ENCODE data around the gene TRPM4.
"Not testable (repeated sequence)": the region's sequence is repeated elsewhere in the genome, so short reads cannot be mapped to it uniquely, and the experiment has no call there.

The TRPM4 gene

DNA sequence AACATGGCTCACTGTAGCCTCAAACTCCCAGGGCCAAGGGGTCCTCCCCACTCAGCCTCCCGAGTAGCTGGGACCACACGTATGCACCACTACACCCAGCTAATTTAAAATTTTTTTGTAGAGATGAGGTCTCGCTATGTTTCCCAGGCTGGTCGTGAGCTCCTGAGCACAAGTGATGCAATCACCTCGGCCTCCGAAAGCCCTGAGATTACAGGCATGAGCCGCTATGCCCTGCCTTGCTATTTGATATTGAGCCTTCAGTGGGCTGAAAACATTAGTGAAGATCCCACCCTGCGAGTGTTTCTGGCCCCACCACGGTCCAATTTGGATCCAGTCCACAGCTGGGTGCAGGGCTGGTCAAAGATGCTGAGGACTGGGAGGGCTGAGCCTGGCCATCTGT, 65.9 kb downstream of the TRPM4 start:
- TF ChIP-seq CTCF (conservative IDR thresholded peaks at IDR 0.05; ENCODE audit: low read length): no peak
- H3K4me3 ChIP-seq (ENCODE audit: low read length): no peak overlapping the region
- DNase-seq (ENCODE audit: low read depth): no peak

- not testable (repeated sequence) for H3K4me3 ChIP-seq (ENCODE audit: low read length); DNase-seq (ENCODE audit: low read depth)
These were observed 66.8 kb downstream of the TRPM4 start for GRCh38 chr19:49224441-49224840.

DNA sequence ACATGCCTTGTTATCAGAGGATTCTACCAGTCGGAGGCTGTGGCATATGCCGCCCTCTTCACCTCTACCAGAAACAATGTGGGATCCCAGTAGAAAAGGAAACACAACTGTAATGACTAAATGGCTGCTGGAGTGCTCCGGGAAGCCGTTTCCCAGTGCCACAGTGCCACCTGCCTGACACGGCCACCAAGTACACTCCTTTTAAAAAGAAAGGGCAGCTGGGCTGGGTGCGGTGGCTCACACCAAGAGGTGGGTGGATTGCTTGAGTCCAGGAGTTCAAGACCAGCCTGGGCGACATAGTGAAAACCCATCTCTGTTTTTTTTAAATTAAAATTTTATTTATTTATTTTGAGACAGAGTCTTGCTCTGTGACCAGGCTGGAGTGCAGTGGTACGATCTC, 67.3 kb downstream of the TRPM4 start:
- H3K4me3 ChIP-seq (ENCODE audit: low read length): no peak overlapping the region
- TF ChIP-seq CTCF (conservative IDR thresholded peaks at IDR 0.05; ENCODE audit: low read length): peak; percentile 38
- DNase-seq (ENCODE audit: low read depth): peak; percentile 42

GRCh38 chr19:49229416-49229815, 71.8 kb downstream of the TRPM4 start:
- H3K4me3 ChIP-seq (ENCODE audit: low read length): no peak overlapping the region
- DNase-seq (ENCODE audit: low read depth): no peak
- TF ChIP-seq CTCF (conservative IDR thresholded peaks at IDR 0.05; ENCODE audit: low read length): no peak

DNA sequence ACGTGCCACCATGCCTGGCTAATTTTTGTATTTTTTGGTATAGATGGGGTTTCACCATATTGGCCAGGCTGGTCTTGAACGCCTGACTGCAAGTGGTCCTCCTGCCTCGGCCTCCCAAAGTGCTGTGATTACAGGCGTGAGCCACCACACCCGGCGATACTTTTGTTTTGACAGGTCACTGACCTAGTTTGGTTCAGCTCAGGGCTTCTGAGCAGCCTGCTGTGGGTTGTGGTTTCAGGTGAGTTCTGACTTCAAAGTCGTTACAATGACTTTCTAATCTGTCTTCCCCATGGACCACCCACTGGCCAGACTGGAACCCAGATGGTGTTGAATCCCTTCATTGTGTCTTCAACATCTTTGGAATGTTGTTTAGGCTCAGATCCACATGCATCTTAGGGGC, 73.8 kb downstream of the TRPM4 start:
- no peak overlapping the region for H3K4me3 ChIP-seq (ENCODE audit: low read length)
- no peak for DNase-seq (ENCODE audit: low read depth)
- TF ChIP-seq CTCF (conservative IDR thresholded peaks at IDR 0.05; ENCODE audit: low read length): no peak

GRCh38 chr19:49231804-49232203, 74.2 kb downstream of the TRPM4 start:
- TF ChIP-seq CTCF (conservative IDR thresholded peaks at IDR 0.05; ENCODE audit: low read length): no peak
- no peak for DNase-seq (ENCODE audit: low read depth)
- no peak overlapping the region for H3K4me3 ChIP-seq (ENCODE audit: low read length)

DNA sequence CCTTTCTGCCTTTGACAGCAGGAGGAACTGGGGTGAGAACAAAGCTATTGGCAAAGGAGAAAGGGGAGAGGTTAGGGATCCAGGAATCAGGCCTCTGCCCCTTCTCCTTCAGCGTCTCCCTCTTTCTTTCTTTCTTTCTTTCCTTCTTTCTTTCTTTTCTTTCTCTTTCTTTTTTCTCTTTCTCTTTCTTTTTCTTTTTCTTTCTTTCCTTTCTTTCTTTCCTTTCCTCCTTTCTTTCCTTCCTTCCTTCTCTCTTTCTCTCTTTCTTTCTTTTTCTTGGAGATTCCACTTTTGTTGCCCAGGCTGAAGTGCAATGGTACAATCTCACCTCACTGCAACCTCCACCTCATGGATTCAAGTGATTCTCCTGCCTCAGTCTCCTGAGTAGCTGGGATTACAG, 75.6 kb downstream of the TRPM4 start:
- no peak for DNase-seq (ENCODE audit: low read depth)
- no peak for TF ChIP-seq CTCF (conservative IDR thresholded peaks at IDR 0.05; ENCODE audit: low read length)
- H3K4me3 ChIP-seq (ENCODE audit: low read length): no peak overlapping the region

DNA sequence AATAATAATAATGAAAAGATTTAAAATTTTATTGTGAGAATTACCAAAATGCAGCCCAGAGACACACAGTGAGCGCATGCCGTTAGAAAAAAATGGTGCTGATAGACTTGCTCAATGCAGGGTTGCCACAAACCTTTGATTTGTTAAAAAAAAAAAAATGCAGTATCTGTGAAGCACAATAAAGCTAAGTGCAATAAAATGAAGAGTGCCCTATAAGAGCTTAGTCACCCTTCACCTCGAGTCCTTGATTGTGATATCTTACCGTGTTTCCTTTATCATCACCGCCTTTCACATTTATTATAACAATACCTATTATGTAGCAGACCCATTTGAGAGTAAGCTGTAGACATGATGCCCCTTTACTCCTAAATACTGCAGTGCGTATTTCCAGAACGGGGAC, 84.2 kb downstream of the TRPM4 start:
- no peak for DNase-seq (ENCODE audit: low read depth)
- TF ChIP-seq CTCF (conservative IDR thresholded peaks at IDR 0.05; ENCODE audit: low read length): no peak
- H3K4me3 ChIP-seq (ENCODE audit: low read length): no peak overlapping the region
